ENCODE measurements around the gene ATF7.

- TF ChIP-seq CREB1 (IDR thresholded peaks at IDR 0.05), result no peak
- TF ChIP-seq CREB1 (CRISPR knock-in tag; IDR thresholded peaks at IDR 0.05), result no peak
- TF ChIP-seq ZHX1 (conservative IDR thresholded peaks at IDR 0.05; ENCODE audit: low read length), result no peak
- TF ChIP-seq RNF219 (CRISPR knock-in tag; IDR thresholded peaks at IDR 0.05), result no peak
- TF ChIP-seq EZH2 (IDR thresholded peaks at IDR 0.05; ENCODE audit: borderline replicate concordance, low read depth, low read length), result no peak
- TF ChIP-seq POLR2A (conservative IDR thresholded peaks at IDR 0.05), result no peak
- TF ChIP-seq CHD2 (IDR thresholded peaks at IDR 0.05; ENCODE audit: low read depth, low read length), result no peak
- no peak for TF ChIP-seq ZBTB2 (IDR thresholded peaks at IDR 0.05)
- TF ChIP-seq RNF2 (IDR thresholded peaks at IDR 0.05), result no peak
- TF ChIP-seq THRB (CRISPR knock-in tag; conservative IDR thresholded peaks at IDR 0.05), result no peak
- TF ChIP-seq ELF1 (tag; IDR thresholded peaks at IDR 0.05), result no peak
Measured at GRCh38 chr12:53575502-53576249, 50.5 kb downstream of the ATF7 start.

All from K562 (cell line).